ENCODE data around the gene RPP21.
"Not testable (repeated sequence)": the region's sequence is repeated elsewhere in the genome, so short reads cannot be mapped to it uniquely, and the experiment has no call there.

RPP21 gene

GRCh38 chr6:30329331-30329730 lies 15.6 kb upstream of the RPP21 start:
- no peak for DNase-seq (ENCODE audit: low read depth in 3 of 3)

GRCh38 chr6:30331981-30332380 lies 13.0 kb upstream of the RPP21 start:
- no peak for DNase-seq (ENCODE audit: low read depth in 3 of 3)

GRCh38 chr6:30334075-30334783 lies 10.7 kb upstream of the RPP21 start:
- no peak for DNase-seq (ENCODE audit: low read depth in 3 of 3)

GRCh38 chr6:30340589-30341054 lies 4.3 kb upstream of the RPP21 start:
- DNase-seq (ENCODE audit: low read depth in 3 of 3), result no peak

- DNase-seq (ENCODE audit: low read depth in 3 of 3), result no peak
These were observed 3.7 kb upstream of the RPP21 start for GRCh38 chr6:30341218-30341617.

- DNase-seq (ENCODE audit: low read depth in 3 of 3), result no peak
These were observed 3.2 kb upstream of the RPP21 start for GRCh38 chr6:30341728-30342127.

GRCh38 chr6:30344191-30344867 lies 627 bp upstream of the RPP21 start:
- no peak for DNase-seq (ENCODE audit: low read depth in 3 of 3)

- no peak for DNase-seq (ENCODE audit: low read depth in 3 of 3)
These were observed 896 bp downstream of the RPP21 start for GRCh38 chr6:30345852-30346251.

- DNase-seq (ENCODE audit: low read depth in 3 of 3), result no peak
These were observed 4.0 kb downstream of the RPP21 start for GRCh38 chr6:30348957-30349356.

GRCh38 chr6:30349421-30350177 lies 4.6 kb downstream of the RPP21 start:
- no peak for DNase-seq (ENCODE audit: low read depth in 3 of 3)

GRCh38 chr6:30350524-30350923 lies 5.6 kb downstream of the RPP21 start:
- no peak for DNase-seq (ENCODE audit: low read depth in 3 of 3)

- DNase-seq (ENCODE audit: low read depth in 3 of 3), result no peak
These were observed 7.6 kb downstream of the RPP21 start for GRCh38 chr6:30352550-30352949.

GRCh38 chr6:30355281-30355680 lies 10.3 kb downstream of the RPP21 start:
- DNase-seq (ENCODE audit: low read depth in 3 of 3), result no peak

GRCh38 chr6:30356536-30356935 lies 11.6 kb downstream of the RPP21 start:
- no peak for DNase-seq (ENCODE audit: low read depth in 3 of 3)

- DNase-seq (ENCODE audit: low read depth in 3 of 3), result peak; percentile 11 to 30 (median 16)
These were observed 13.0 kb downstream of the RPP21 start for GRCh38 chr6:30357678-30358540.

- no peak for DNase-seq (ENCODE audit: low read depth in 3 of 3)
These were observed 14.3 kb downstream of the RPP21 start for GRCh38 chr6:30359276-30359675.

- DNase-seq (ENCODE audit: low read depth in 3 of 3), result no peak
These were observed 15.2 kb downstream of the RPP21 start for GRCh38 chr6:30360139-30360538.

GRCh38 chr6:30361661-30362060 lies 16.7 kb downstream of the RPP21 start:
- no peak for DNase-seq (ENCODE audit: low read depth in 3 of 3)

GRCh38 chr6:30363459-30363858 lies 18.5 kb downstream of the RPP21 start:
- no peak for DNase-seq (ENCODE audit: low read depth in 3 of 3)

- no peak for DNase-seq (ENCODE audit: low read depth in 3 of 3)
These were observed 19.6 kb downstream of the RPP21 start for GRCh38 chr6:30364591-30364990.

GRCh38 chr6:30369280-30369679 lies 24.3 kb downstream of the RPP21 start:
- not testable (repeated sequence) for DNase-seq (ENCODE audit: low read depth in 3 of 3)
